Osteoblast (primary cell): Measurements from ENCODE around the gene PAF1. TPM values are rescaled to one million over a fixed set of nuclear protein-coding genes. Genes with fewer than 3 reads are reported as not detected.

Experiments used
- DNase-seq: peaks from one replicate; pipeline ENCODE4 v3.0.0; 2011; ENCODE audit warnings: low spot score, mixed read lengths; ENCODE audit not compliant: insufficient read length; ENCODE audit errors: missing footprints
- H2AFZ ChIP-seq: 2 replicates; pipeline ENCODE4 v1.6.0; 2011; ENCODE audit warnings: mild to moderate bottlenecking, low read length
- H3K27ac ChIP-seq: 2 replicates; pipeline ENCODE4 v1.5.1; 2011; ENCODE audit warnings: mild to moderate bottlenecking, low read depth, low read length, moderate library complexity
- H3K27me3 ChIP-seq: 2 replicates; pipeline ENCODE4 v1.6.0; 2012; ENCODE audit warnings: mild to moderate bottlenecking, control low read depth, inconsistent platforms, low read length, moderate library complexity; ENCODE audit not compliant: insufficient read depth
- H3K36me3 ChIP-seq: 2 replicates; pipeline ENCODE4 v1.5.1; 2011; ENCODE audit warnings: mild to moderate bottlenecking, low read length, control low read depth, moderate library complexity; ENCODE audit not compliant: insufficient read depth
- H3K4me1 ChIP-seq: 2 replicates; pipeline ENCODE4 v1.5.1; 2011; ENCODE audit warnings: mild to moderate bottlenecking, low read length, control low read depth, moderate library complexity; ENCODE audit not compliant: insufficient read depth
- H3K4me2 ChIP-seq: 2 replicates; pipeline ENCODE4 v1.6.0; 2011; ENCODE audit warnings: mild to moderate bottlenecking, low read length; ENCODE audit not compliant: insufficient read depth
- H3K4me3 ChIP-seq: fragments of 200-600 bp; sonication (generic); 3 replicates; pipeline ENCODE4 v1.5.1; 2012; ENCODE audit warnings: mild to moderate bottlenecking, low read length, inconsistent platforms; ENCODE audit not compliant: insufficient read depth
- H3K79me2 ChIP-seq: 2 replicates; pipeline ENCODE4 v1.6.0; 2012; ENCODE audit warnings: mild to moderate bottlenecking, low read length, control low read depth, inconsistent platforms; ENCODE audit not compliant: insufficient read depth
- H3K9me3 ChIP-seq: 2 replicates; pipeline ENCODE4 v1.5.1; 2011; ENCODE audit warnings: low read depth, low read length, control low read depth
- H4K20me1 ChIP-seq: 2 replicates; pipeline ENCODE4 v1.6.0; 2012; ENCODE audit warnings: mild to moderate bottlenecking, low read length, control low read depth; ENCODE audit not compliant: insufficient read depth
- CTCF ChIP-seq: IDR thresholded peaks from 2 replicates; pipeline ENCODE4 v1.5.1; 2011; ENCODE audit warnings: mild to moderate bottlenecking, low read depth, low read length, moderate library complexity; ENCODE audit errors: extremely low read depth
- total RNA-seq: library from RNA; depleted of rRNA; stranded (reverse); fragments of >200 nt; gene quantifications from 2 replicates; pipeline ENCODE4 v1.2.3, GENCODE V29; 2012

Gene PAF1
- total RNA-seq, 1 donor: 29.3 TPM

DNA sequence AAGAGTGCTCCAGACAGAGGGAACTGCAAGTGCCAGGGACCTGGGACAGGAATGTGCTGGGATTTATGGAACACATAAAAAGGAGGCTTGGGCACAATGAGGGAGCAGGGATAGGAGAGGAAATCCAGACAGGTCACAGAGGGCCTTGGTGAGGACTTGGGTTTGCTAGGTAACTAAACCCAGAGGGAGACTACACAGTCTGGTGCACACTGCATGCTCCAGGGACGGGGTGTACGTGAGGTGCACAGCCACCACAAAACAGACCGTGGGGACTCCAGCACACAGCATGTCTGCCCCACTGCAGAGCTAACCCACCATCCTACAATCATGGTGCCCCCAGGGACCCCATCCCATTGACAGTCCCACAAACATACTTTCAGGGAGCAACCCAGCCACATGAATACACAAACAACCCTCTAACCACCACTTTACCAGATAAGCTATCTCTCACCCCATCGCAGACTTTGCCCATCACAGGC lies 10.2 kb upstream of the PAF1 start:
- Histone ChIP-seq H3K79me2 (peaks cover 4% of the 10 kb centered on the region), H3K4me2 (peak overlapping the region; percentile 83), H3K27me3 (no peaks in the 10 kb centered on the region), H3K4me3 (no peak overlapping the region), H3K4me1 (peaks cover 44% of the 10 kb centered on the region), H3K27ac (peak overlapping the region; percentile 96), H4K20me1 (no peaks in the 10 kb centered on the region), H3K9me3 (no peaks in the 10 kb centered on the region), H3K36me3 (peaks cover 6% of the 10 kb centered on the region), H2AFZ (no peak overlapping the region)
- DNase-seq: no peak
- no peak for TF ChIP-seq CTCF

DNA sequence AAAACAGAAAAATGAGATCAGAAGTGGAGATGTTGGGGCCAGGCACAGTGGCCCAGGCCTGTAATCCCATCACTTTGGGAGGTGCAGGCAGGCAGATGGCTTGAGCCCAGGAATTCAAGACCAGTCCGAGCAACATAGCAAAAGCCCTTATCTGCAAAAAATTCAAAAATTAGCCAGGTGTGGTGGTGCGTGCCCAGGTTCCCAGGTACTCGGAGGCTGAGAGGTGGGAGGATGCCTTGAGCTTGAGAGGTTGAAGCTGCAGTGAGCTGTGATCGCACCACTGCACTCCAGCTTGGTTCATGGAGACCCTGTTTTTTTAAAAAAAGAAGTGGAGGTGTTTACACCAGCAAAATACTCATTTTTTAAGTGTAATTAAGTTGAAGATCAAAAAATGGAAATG lies 9.2 kb upstream of the PAF1 start:
- Histone ChIP-seq H3K36me3 (peaks cover 10% of the 10 kb centered on the region), H3K4me1 (peaks cover 40% of the 10 kb centered on the region), H3K4me3 (no peak overlapping the region)

GRCh38 chr19:39399668-39400050 lies 8.8 kb upstream of the PAF1 start:
- peaks cover 12% of the 10 kb centered on the region for H3K36me3 ChIP-seq
- peaks cover 40% of the 10 kb centered on the region for H3K4me1 ChIP-seq
- H3K27ac ChIP-seq: no peak overlapping the region
- no peaks in the 10 kb centered on the region for H3K27me3 ChIP-seq
- no peak overlapping the region for H3K4me2 ChIP-seq
- H3K79me2 ChIP-seq: peaks cover 4% of the 10 kb centered on the region
- no peak overlapping the region for H2AFZ ChIP-seq
- no peak for TF ChIP-seq CTCF
- no peak overlapping the region for H3K4me3 ChIP-seq
- H4K20me1 ChIP-seq: no peaks in the 10 kb centered on the region
- peak; percentile 15 for DNase-seq
- no peaks in the 10 kb centered on the region for H3K9me3 ChIP-seq

More for the DNA sequence above, 9.2 kb upstream of the PAF1 start:
- no peak overlapping the region for H3K4me2 ChIP-seq
- no peak for TF ChIP-seq CTCF
- H2AFZ ChIP-seq: no peak overlapping the region
- H3K27ac ChIP-seq: no peak overlapping the region
- H4K20me1 ChIP-seq: no peaks in the 10 kb centered on the region
- H3K79me2 ChIP-seq: peaks cover 4% of the 10 kb centered on the region
- peak; percentile 8 for DNase-seq
- H3K9me3 ChIP-seq: no peaks in the 10 kb centered on the region
- no peaks in the 10 kb centered on the region for H3K27me3 ChIP-seq

GRCh38 chr19:39398297-39398864 lies 7.5 kb upstream of the PAF1 start:
- peak overlapping the region; percentile 30 for H3K4me2 ChIP-seq
- H3K79me2 ChIP-seq: peaks cover 10% of the 10 kb centered on the region
- TF ChIP-seq CTCF: no peak
- peaks cover 20% of the 10 kb centered on the region for H3K36me3 ChIP-seq
- no peaks in the 10 kb centered on the region for H4K20me1 ChIP-seq
- no peak overlapping the region for H2AFZ ChIP-seq
- no peaks in the 10 kb centered on the region for H3K27me3 ChIP-seq
- no peak overlapping the region for H3K4me3 ChIP-seq
- no peaks in the 10 kb centered on the region for H3K9me3 ChIP-seq
- peak overlapping the region; percentile 94 for H3K27ac ChIP-seq
- DNase-seq: peak; percentile 91
- H3K4me1 ChIP-seq: peaks cover 36% of the 10 kb centered on the region
